ENCODE data around the gene SP3.

The SP3 gene

DNA sequence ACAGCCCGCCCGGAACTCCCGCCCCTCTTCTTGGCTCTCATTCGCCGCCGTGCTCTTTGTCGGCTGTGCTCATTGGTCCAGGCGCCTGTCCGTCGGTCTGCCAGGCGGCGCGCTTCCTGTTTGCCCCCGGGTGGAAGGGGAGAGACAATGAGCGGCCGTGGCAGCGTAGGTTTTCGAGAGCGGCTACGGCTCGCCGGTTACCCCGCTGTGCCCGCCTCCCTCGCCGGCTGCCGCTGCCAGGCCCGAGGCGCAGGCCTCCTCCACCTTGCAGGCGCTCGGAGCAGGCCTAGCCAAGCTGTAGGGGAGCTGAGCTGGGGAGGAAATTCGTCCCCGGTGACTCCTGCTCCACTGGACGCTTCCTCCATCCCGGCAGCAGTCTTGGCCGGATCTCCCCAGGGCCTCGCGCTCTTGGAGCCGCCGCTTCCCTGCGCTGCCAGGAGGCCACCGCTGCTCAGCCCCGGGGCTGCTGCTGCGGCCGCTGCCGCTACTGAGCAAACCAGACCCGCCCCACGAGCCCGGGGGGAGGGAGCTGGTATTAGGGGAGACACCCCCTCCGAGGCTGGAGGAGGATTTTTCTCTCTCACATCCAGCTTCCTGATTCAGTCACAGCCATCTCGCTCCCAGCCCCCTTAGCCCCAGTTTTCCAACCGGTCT, at the start of gene SP3:
SP3 (minus strand) TSS at position 2 of the 654 bp plus-strand sequence. CDS start 202 bp downstream, outside the sequence.
- Mint-ChIP-seq H3K4me3 (peak within 1 kb of the TSS; percentile 99), H3K4me1 (ENCODE audit: low read depth) (peaks cover 34% of the 10 kb centered on the region), H3K36me3 (ENCODE audit: low read depth) (peaks cover 30% of the 10 kb centered on the region), H3K9me3 (no peaks in the 10 kb centered on the region), H3K27ac (peak within 1 kb of the TSS; percentile 100), H3K27me3 (no peaks in the 10 kb centered on the region)
- peak; percentile 95 for DNase-seq

GRCh38 chr2:174014699-174015070, 49.5 kb upstream of the SP3 start:
- peaks cover 26% of the 10 kb centered on the region for H3K4me1 Mint-ChIP-seq (ENCODE audit: low read depth)
- peaks cover 5% of the 10 kb centered on the region for H3K27me3 Mint-ChIP-seq
- no peak for DNase-seq
- H3K36me3 Mint-ChIP-seq (ENCODE audit: low read depth), result no peaks in the 10 kb centered on the region
- no peak overlapping the region for H3K4me3 Mint-ChIP-seq
- no peaks in the 10 kb centered on the region for H3K9me3 Mint-ChIP-seq
- no peak overlapping the region for H3K27ac Mint-ChIP-seq

DNA sequence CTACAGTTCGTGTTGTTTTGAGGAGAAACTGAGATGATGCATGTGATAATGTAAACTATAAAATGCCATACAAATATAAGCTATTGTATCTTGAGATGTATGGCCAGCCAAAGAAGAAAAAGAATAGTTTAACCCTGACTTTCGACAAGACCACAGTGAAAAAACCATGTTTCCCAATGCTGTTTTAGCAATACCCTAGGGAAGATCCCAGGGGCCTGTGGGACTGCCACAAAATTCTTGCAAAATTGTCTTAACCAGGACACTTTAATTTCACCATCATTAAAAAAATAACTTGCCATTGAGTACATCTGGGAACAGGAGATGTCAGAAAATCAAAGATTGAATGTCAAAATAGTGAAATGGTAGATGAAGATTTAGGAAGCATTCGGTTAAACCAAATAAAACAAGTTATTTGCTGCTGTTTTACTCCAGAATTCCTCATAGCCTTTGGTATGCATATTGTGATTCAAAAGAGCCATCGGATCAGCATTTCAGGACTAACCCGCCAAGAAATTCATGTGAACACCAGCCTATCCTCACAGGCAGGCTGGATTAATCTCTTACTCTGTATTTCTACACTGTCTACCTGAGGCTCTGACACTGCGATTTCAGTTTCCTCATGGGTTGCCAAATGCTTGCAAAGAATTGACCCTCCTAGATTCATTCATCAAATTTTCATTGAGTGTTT, 49.0 kb upstream of the SP3 start:
- DNase-seq, result no peak
- peaks cover 26% of the 10 kb centered on the region for H3K4me1 Mint-ChIP-seq (ENCODE audit: low read depth)
- H3K27me3 Mint-ChIP-seq, result peaks cover 5% of the 10 kb centered on the region
- H3K36me3 Mint-ChIP-seq (ENCODE audit: low read depth), result no peaks in the 10 kb centered on the region
- no peak overlapping the region for H3K4me3 Mint-ChIP-seq
- no peak overlapping the region for H3K27ac Mint-ChIP-seq
- H3K9me3 Mint-ChIP-seq, result no peaks in the 10 kb centered on the region

DNA sequence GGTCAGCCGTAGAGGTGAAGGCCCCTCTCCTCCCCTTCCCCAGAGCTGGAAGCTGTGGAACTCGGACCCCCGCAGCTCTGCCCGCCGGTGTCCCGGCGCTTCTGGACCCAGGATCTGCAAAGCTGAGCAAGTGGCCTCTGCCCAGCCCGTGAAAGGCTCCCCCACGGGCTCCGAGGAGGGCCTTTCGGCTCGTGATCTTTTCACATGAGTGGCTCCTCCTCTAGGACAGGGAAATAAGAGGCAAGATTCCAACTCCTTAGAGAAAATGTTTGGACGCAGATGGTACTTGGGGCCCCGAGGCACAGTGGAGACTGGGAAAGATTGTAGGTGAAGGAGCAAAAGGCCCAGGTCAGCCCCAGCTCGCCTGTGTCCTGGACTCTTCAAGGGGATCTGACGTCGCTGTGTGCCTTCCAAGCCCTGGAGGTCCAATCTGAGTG, 48.2 kb upstream of the SP3 start:
- H3K4me1 Mint-ChIP-seq (ENCODE audit: low read depth), result peaks cover 26% of the 10 kb centered on the region
- H3K27me3 Mint-ChIP-seq, result peaks cover 5% of the 10 kb centered on the region
- no peak for DNase-seq
- H3K36me3 Mint-ChIP-seq (ENCODE audit: low read depth), result no peaks in the 10 kb centered on the region
- no peak overlapping the region for H3K4me3 Mint-ChIP-seq
- H3K9me3 Mint-ChIP-seq, result no peaks in the 10 kb centered on the region
- H3K27ac Mint-ChIP-seq, result peak overlapping the region; percentile 50

- DNase-seq, result peak; percentile 63
- H3K27ac Mint-ChIP-seq, result peak overlapping the region; percentile 50
These were observed 47.5 kb upstream of the SP3 start for GRCh38 chr2:174012347-174013314.

GRCh38 chr2:174011796-174012195, 46.6 kb upstream of the SP3 start:
- Mint-ChIP-seq H3K27me3 (peaks cover 5% of the 10 kb centered on the region), H3K27ac (no peak overlapping the region), H3K9me3 (no peaks in the 10 kb centered on the region), H3K4me3 (no peak overlapping the region), H3K4me1 (ENCODE audit: low read depth) (peaks cover 26% of the 10 kb centered on the region), H3K36me3 (ENCODE audit: low read depth) (no peaks in the 10 kb centered on the region)
- no peak for DNase-seq

More at GRCh38 chr2:174012347-174013314, 47.5 kb upstream of the SP3 start:
- Mint-ChIP-seq H3K9me3 (no peaks in the 10 kb centered on the region), H3K4me1 (ENCODE audit: low read depth) (peaks cover 26% of the 10 kb centered on the region), H3K27me3 (peaks cover 5% of the 10 kb centered on the region), H3K36me3 (ENCODE audit: low read depth) (no peaks in the 10 kb centered on the region), H3K4me3 (peak overlapping the region; percentile 28)

DNA sequence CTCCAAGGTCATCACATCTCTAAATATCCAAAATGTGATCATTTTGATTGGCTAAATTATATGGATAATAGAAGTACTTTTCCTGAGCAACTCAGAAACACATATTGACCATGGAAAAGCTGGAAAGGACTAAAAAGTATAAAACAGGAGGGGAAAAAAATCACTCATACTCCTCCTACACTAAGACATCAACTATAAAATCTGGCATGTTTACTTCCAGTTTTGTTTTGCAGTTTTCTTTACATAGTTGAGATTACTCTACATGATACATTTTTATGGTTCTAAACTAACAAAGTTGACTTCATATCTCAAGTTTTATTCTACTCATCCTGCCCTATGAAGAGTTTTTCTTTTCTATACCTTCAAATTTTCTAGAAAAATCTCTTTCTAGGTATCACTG, 46.0 kb upstream of the SP3 start:
- H3K27ac Mint-ChIP-seq, result no peak overlapping the region
- peaks cover 22% of the 10 kb centered on the region for H3K4me1 Mint-ChIP-seq (ENCODE audit: low read depth)
- DNase-seq, result no peak
- H3K4me3 Mint-ChIP-seq, result no peak overlapping the region
- no peaks in the 10 kb centered on the region for H3K36me3 Mint-ChIP-seq (ENCODE audit: low read depth)
- H3K9me3 Mint-ChIP-seq, result no peaks in the 10 kb centered on the region
- peaks cover 5% of the 10 kb centered on the region for H3K27me3 Mint-ChIP-seq

- DNase-seq, result no peak
- Mint-ChIP-seq H3K27me3 (peaks cover 5% of the 10 kb centered on the region), H3K4me3 (no peak overlapping the region), H3K36me3 (ENCODE audit: low read depth) (no peaks in the 10 kb centered on the region), H3K4me1 (ENCODE audit: low read depth) (peaks cover 26% of the 10 kb centered on the region), H3K9me3 (no peaks in the 10 kb centered on the region), H3K27ac (no peak overlapping the region)
These were observed 44.5 kb upstream of the SP3 start for GRCh38 chr2:174009488-174010223.

DNA sequence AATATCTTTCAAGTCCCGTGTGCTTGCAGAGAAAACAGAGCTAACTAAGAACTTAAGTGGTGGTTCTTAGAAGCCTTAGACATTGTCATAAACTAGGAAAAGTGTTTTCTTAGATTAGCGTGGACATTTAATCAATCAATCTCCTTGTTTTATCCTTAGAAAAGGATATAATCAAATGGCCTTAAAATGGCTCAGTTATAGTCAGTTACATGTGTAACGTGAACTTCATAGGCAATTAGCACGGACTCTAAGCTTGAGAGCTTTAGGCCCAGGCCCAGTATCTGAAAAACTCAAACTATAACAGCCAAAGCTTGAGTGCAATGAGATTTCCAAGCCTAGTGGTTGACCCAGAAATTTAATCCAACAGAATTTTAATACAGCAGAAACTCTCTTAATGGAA, 43.5 kb upstream of the SP3 start:
- Mint-ChIP-seq H3K4me3 (no peak overlapping the region), H3K27ac (no peak overlapping the region), H3K4me1 (ENCODE audit: low read depth) (peaks cover 27% of the 10 kb centered on the region), H3K36me3 (ENCODE audit: low read depth) (no peaks in the 10 kb centered on the region), H3K9me3 (no peaks in the 10 kb centered on the region), H3K27me3 (peaks cover 5% of the 10 kb centered on the region)
- DNase-seq, result no peak

DNA sequence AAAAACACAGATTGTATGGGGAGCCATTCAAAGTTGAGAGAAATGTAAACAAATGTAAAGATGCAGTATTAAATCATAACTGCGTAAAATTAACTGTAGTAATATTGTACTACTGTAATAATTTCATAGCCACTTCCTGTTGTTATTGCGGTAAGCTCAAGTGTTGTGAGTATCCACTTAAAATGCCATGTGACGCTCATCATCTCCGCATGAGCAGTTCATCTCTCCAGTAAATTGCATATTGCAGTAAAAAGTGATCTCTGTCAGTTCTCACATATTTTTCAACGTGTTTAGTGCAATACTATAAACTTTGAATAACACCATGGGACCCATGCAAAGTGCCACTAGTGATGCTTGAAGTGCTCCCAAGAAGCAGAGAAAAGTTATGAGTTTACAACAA, 41.8 kb upstream of the SP3 start:
- H3K9me3 Mint-ChIP-seq, result no peaks in the 10 kb centered on the region
- no peak for DNase-seq
- H3K27me3 Mint-ChIP-seq, result peaks cover 5% of the 10 kb centered on the region
- H3K36me3 Mint-ChIP-seq (ENCODE audit: low read depth), result no peaks in the 10 kb centered on the region
- H3K27ac Mint-ChIP-seq, result no peak overlapping the region
- no peak overlapping the region for H3K4me3 Mint-ChIP-seq
- H3K4me1 Mint-ChIP-seq (ENCODE audit: low read depth), result peaks cover 17% of the 10 kb centered on the region

DNA sequence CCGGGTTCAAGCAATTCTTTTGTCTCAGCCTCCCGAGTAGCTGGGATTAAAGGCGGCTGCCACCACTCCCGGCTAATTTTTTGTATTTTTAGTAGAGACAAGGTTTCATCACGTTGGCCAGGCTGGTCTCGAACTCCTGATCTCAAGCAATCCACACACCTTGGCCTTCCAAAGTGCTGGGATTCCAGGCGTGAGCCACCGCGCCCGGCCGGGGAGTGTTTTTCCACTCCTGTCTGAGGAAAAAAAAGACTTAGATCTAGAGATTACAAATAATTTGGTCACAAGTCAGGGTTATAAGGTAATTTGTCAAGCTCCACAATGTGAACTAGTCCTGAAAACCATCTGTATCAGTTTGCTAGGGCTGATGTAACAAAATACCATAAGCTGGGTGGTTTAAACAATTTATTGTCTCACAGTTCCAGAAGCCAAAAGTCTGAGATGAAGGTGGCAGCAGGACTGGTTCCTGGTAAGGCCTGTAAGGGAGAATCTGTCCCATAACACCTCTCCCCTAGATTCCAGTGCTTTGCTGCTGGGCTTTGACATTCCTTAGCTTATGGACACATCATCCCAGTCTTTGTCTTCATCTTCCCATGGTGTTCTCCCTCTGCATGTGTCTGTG, 40.7 kb upstream of the SP3 start:
- DNase-seq, result no peak
- H3K4me3 Mint-ChIP-seq, result no peak overlapping the region
- no peaks in the 10 kb centered on the region for H3K27me3 Mint-ChIP-seq
- no peaks in the 10 kb centered on the region for H3K36me3 Mint-ChIP-seq (ENCODE audit: low read depth)
- H3K9me3 Mint-ChIP-seq, result no peaks in the 10 kb centered on the region
- no peak overlapping the region for H3K27ac Mint-ChIP-seq
- H3K4me1 Mint-ChIP-seq (ENCODE audit: low read depth), result peaks cover 12% of the 10 kb centered on the region

DNA sequence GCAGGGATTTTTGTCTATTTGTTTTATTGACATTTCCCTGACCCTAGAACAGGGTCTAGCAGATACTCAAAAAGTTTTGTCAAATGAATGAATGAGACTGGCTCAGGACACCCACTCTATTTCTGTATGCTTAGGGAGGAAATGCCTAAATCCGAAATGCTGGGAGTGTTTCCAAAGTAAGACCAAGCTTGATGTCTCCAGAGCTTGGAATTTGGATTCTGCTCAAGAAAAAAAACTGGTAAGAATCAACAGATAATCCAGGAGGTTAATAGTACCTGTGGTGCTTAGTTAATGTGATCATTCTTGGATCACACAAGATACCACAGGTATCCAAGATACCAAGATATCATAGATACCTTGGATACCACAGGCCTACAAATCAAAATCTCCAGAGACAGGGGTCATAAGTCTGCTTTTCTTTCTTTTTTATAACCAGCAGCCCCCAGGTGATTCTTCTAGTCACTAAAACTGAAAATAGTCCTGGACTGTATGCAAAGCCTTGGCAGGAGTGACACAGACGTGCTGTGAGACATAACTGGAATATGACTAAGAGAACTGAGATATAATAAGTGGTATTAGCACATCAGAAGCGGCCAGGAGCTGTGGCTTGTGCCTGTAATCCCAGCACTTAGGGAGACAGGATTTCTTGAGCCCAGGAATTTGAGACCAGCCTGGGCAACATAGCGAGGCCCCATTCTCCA, 39.9 kb upstream of the SP3 start:
- Mint-ChIP-seq H3K9me3 (no peaks in the 10 kb centered on the region), H3K4me3 (no peak overlapping the region), H3K27ac (no peak overlapping the region), H3K27me3 (no peaks in the 10 kb centered on the region), H3K36me3 (ENCODE audit: low read depth) (no peaks in the 10 kb centered on the region), H3K4me1 (ENCODE audit: low read depth) (peaks cover 12% of the 10 kb centered on the region)
- no peak for DNase-seq
